ENCODE results near the gene LACTB.
"Not testable (repeated sequence)": the region's sequence is repeated elsewhere in the genome, so short reads cannot be mapped to it uniquely, and the experiment has no call there.

The LACTB gene

GRCh38 chr15:63084806-63085205 lies 36.9 kb upstream of the LACTB start:
- Mint-ChIP-seq H3K4me3 (no peak overlapping the region), H3K27ac (no peak overlapping the region), H3K27me3 (peaks cover 32% of the 10 kb centered on the region), H3K36me3 (no peaks in the 10 kb centered on the region), H3K4me1 (no peaks in the 10 kb centered on the region), H3K9me3 (no peaks in the 10 kb centered on the region)
- ATAC-seq, result no peak

GRCh38 chr15:63085289-63085688 lies 36.4 kb upstream of the LACTB start:
- Mint-ChIP-seq H3K27ac (no peak overlapping the region), H3K4me3 (no peak overlapping the region), H3K36me3 (no peaks in the 10 kb centered on the region), H3K4me1 (no peaks in the 10 kb centered on the region), H3K27me3 (peaks cover 27% of the 10 kb centered on the region), H3K9me3 (no peaks in the 10 kb centered on the region)
- ATAC-seq, result no peak

- no peaks in the 10 kb centered on the region for H3K9me3 Mint-ChIP-seq
- H3K27me3 Mint-ChIP-seq, result peaks cover 17% of the 10 kb centered on the region
- no peak for ATAC-seq
- H3K4me3 Mint-ChIP-seq, result no peak overlapping the region
- no peaks in the 10 kb centered on the region for H3K36me3 Mint-ChIP-seq
- H3K4me1 Mint-ChIP-seq, result no peaks in the 10 kb centered on the region
- H3K27ac Mint-ChIP-seq, result no peak overlapping the region
These were observed 35.4 kb upstream of the LACTB start for GRCh38 chr15:63086271-63086670.

- no peaks in the 10 kb centered on the region for H3K4me1 Mint-ChIP-seq
- no peak overlapping the region for H3K27ac Mint-ChIP-seq
- no peaks in the 10 kb centered on the region for H3K36me3 Mint-ChIP-seq
- H3K4me3 Mint-ChIP-seq, result no peak overlapping the region
- H3K9me3 Mint-ChIP-seq, result no peaks in the 10 kb centered on the region
- ATAC-seq, result no peak
- H3K27me3 Mint-ChIP-seq, result peaks cover 10% of the 10 kb centered on the region
These were observed 34.7 kb upstream of the LACTB start for GRCh38 chr15:63086947-63087346.

- no peak overlapping the region for H3K27ac Mint-ChIP-seq
- H3K4me3 Mint-ChIP-seq, result no peak overlapping the region
- no peaks in the 10 kb centered on the region for H3K27me3 Mint-ChIP-seq
- H3K9me3 Mint-ChIP-seq, result no peaks in the 10 kb centered on the region
- no peak for ATAC-seq
- no peaks in the 10 kb centered on the region for H3K36me3 Mint-ChIP-seq
- peaks cover 5% of the 10 kb centered on the region for H3K4me1 Mint-ChIP-seq
These were observed 33.0 kb upstream of the LACTB start for GRCh38 chr15:63088533-63089245.

- Mint-ChIP-seq H3K27me3 (no peaks in the 10 kb centered on the region), H3K4me1 (peaks cover 7% of the 10 kb centered on the region), H3K27ac (no peak overlapping the region), H3K4me3 (no peak overlapping the region), H3K9me3 (no peaks in the 10 kb centered on the region), H3K36me3 (no peaks in the 10 kb centered on the region)
- no peak for ATAC-seq
These were observed 32.2 kb upstream of the LACTB start for GRCh38 chr15:63089260-63090043.

- peaks cover 7% of the 10 kb centered on the region for H3K4me1 Mint-ChIP-seq
- H3K4me3 Mint-ChIP-seq, result no peak overlapping the region
- no peaks in the 10 kb centered on the region for H3K9me3 Mint-ChIP-seq
- no peaks in the 10 kb centered on the region for H3K27me3 Mint-ChIP-seq
- H3K27ac Mint-ChIP-seq, result no peak overlapping the region
- no peaks in the 10 kb centered on the region for H3K36me3 Mint-ChIP-seq
- no peak for ATAC-seq
These were observed 31.2 kb upstream of the LACTB start for GRCh38 chr15:63090472-63090871.

- no peak overlapping the region for H3K27ac Mint-ChIP-seq
- peaks cover 7% of the 10 kb centered on the region for H3K4me1 Mint-ChIP-seq
- no peak overlapping the region for H3K4me3 Mint-ChIP-seq
These were observed 30.8 kb upstream of the LACTB start for GRCh38 chr15:63090887-63091286.

GRCh38 chr15:63091679-63092446 lies 29.8 kb upstream of the LACTB start:
- no peaks in the 10 kb centered on the region for H3K27me3 Mint-ChIP-seq
- no peak overlapping the region for H3K4me3 Mint-ChIP-seq
- H3K36me3 Mint-ChIP-seq, result no peaks in the 10 kb centered on the region
- H3K27ac Mint-ChIP-seq, result no peak overlapping the region
- H3K4me1 Mint-ChIP-seq, result peaks cover 7% of the 10 kb centered on the region
- H3K9me3 Mint-ChIP-seq, result no peaks in the 10 kb centered on the region
- no peak for ATAC-seq

More at GRCh38 chr15:63090887-63091286, 30.8 kb upstream of the LACTB start:
- no peaks in the 10 kb centered on the region for H3K27me3 Mint-ChIP-seq
- no peak for ATAC-seq
- H3K9me3 Mint-ChIP-seq, result no peaks in the 10 kb centered on the region
- H3K36me3 Mint-ChIP-seq, result no peaks in the 10 kb centered on the region

- Mint-ChIP-seq H3K27ac (no peak overlapping the region), H3K4me1 (peaks cover 7% of the 10 kb centered on the region), H3K9me3 (no peaks in the 10 kb centered on the region), H3K36me3 (no peaks in the 10 kb centered on the region), H3K27me3 (no peaks in the 10 kb centered on the region), H3K4me3 (no peak overlapping the region)
- peak; percentile 82 for ATAC-seq
These were observed 28.0 kb upstream of the LACTB start for GRCh38 chr15:63093486-63094205.

- Mint-ChIP-seq H3K4me1 (peaks cover 7% of the 10 kb centered on the region), H3K27me3 (no peaks in the 10 kb centered on the region), H3K27ac (no peak overlapping the region), H3K4me3 (no peak overlapping the region), H3K36me3 (no peaks in the 10 kb centered on the region), H3K9me3 (no peaks in the 10 kb centered on the region)
- no peak for ATAC-seq
These were observed 27.1 kb upstream of the LACTB start for GRCh38 chr15:63094495-63094931.

- ATAC-seq, result no peak
- H3K27ac Mint-ChIP-seq, result no peak overlapping the region
- H3K4me3 Mint-ChIP-seq, result no peak overlapping the region
- peaks cover 7% of the 10 kb centered on the region for H3K4me1 Mint-ChIP-seq
- H3K27me3 Mint-ChIP-seq, result no peaks in the 10 kb centered on the region
- H3K36me3 Mint-ChIP-seq, result no peaks in the 10 kb centered on the region
- H3K9me3 Mint-ChIP-seq, result no peaks in the 10 kb centered on the region
These were observed 25.5 kb upstream of the LACTB start for GRCh38 chr15:63096178-63096577.

GRCh38 chr15:63098901-63099300 lies 22.8 kb upstream of the LACTB start:
- peaks cover 11% of the 10 kb centered on the region for H3K27me3 Mint-ChIP-seq
- H3K9me3 Mint-ChIP-seq, H3K4me1 Mint-ChIP-seq, H3K27ac Mint-ChIP-seq, H3K36me3 Mint-ChIP-seq, ATAC-seq, H3K4me3 Mint-ChIP-seq: not testable (repeated sequence)

- not testable (repeated sequence) for ATAC-seq, H3K9me3 Mint-ChIP-seq, H3K4me1 Mint-ChIP-seq, H3K27ac Mint-ChIP-seq, H3K4me3 Mint-ChIP-seq, H3K36me3 Mint-ChIP-seq
- H3K27me3 Mint-ChIP-seq, result peaks cover 11% of the 10 kb centered on the region
These were observed 22.1 kb upstream of the LACTB start for GRCh38 chr15:63099581-63099980.

GRCh38 chr15:63103416-63103815 lies 18.2 kb upstream of the LACTB start:
- Mint-ChIP-seq H3K36me3 (no peaks in the 10 kb centered on the region), H3K27ac (no peak overlapping the region), H3K9me3 (no peaks in the 10 kb centered on the region), H3K27me3 (peaks cover 31% of the 10 kb centered on the region), H3K4me1 (no peaks in the 10 kb centered on the region), H3K4me3 (no peak overlapping the region)
- ATAC-seq, result no peak
